IMR-90 (cell line): ENCODE results near the gene KCNN4. TPM values are rescaled to one million over a fixed set of nuclear protein-coding genes. Genes with fewer than 3 reads are reported as not detected.
A peak's percentile ranks its signal among the peaks of the same experiment; 100 is the strongest.

ENCODE experiments used
- ATAC-seq: fragments of 200-7000 bp; cut with Tn5 transposase; 2 replicates; pipeline ENCODE4 v1.9.1; 2020; ENCODE audit warnings: low read depth, mild to moderate bottlenecking, moderate library complexity
- BruUV-seq: library from RNA; stranded (reverse); fragments of 400-500 nt; replicated peaks from 2 replicates; lab custom pipeline; 2021; lab: Mats Ljungman, UMichigan
- CTCF ChIA-PET: fragments of 300-600 bp; formaldehyde crosslinking; extraction: SDS; loops from one replicate; lab custom pipeline; 2021; ENCODE audit warnings: antibody characterized with exemption; lab: Yijun Ruan, JAX
- POLR2A ChIA-PET: fragments of 300-600 bp; sonication (Branson Sonifier 250); formaldehyde crosslinking; loops from one replicate; lab custom pipeline; 2022; ENCODE audit warnings: antibody characterized with exemption; ENCODE audit not compliant: unreplicated experiment; lab: Charles Lee
- DNase-seq: peaks from one replicate; pipeline ENCODE4 v3.0.0; 2013
- H2AFZ ChIP-seq: replicated peaks from 2 replicates; pipeline ENCODE3; 2013; ENCODE audit warnings: low read length, mild to moderate bottlenecking; ENCODE audit not compliant: poor library complexity
- H2AK5ac ChIP-seq: 2 replicates; pipeline ENCODE4 v1.6.1; 2013; ENCODE audit warnings: low read depth, low read length, inconsistent platforms
- H2AK9ac ChIP-seq: replicated peaks from 2 replicates; pipeline ENCODE3; 2013; ENCODE audit warnings: mild to moderate bottlenecking, low read depth, low read length, moderate library complexity; ENCODE audit not compliant: poor library complexity
- H2BK120ac ChIP-seq: 2 replicates; pipeline ENCODE4 v1.6.1; 2013; ENCODE audit warnings: low read depth, low read length, inconsistent platforms
- H2BK15ac ChIP-seq: 3 replicates; pipeline ENCODE4 v1.6.1; 2013; ENCODE audit warnings: low read depth, low read length, inconsistent platforms
- H2BK20ac ChIP-seq: 2 replicates; pipeline ENCODE4 v1.6.1; 2013; ENCODE audit warnings: low read depth, mild to moderate bottlenecking, inconsistent platforms, low read length, moderate library complexity
- H2BK5ac ChIP-seq: 2 replicates; pipeline ENCODE4 v1.6.1; 2013; ENCODE audit warnings: mild to moderate bottlenecking, low read depth, low read length, inconsistent platforms; ENCODE audit not compliant: poor library complexity, severe bottlenecking
- H3K14ac ChIP-seq: replicated peaks from 2 replicates; pipeline ENCODE4 v1.6.1; 2013; ENCODE audit warnings: low read depth, low read length, inconsistent platforms
- H3K18ac ChIP-seq: 2 replicates; pipeline ENCODE4 v1.6.1; 2013; ENCODE audit warnings: low read depth, low read length, control low read depth
- H3K23ac ChIP-seq: 2 replicates; pipeline ENCODE4 v1.6.1; 2013; ENCODE audit warnings: low read depth, low read length, inconsistent platforms
- H3K27ac ChIP-seq: 2 replicates; pipeline ENCODE4 v1.5.1; 2013; ENCODE audit warnings: mild to moderate bottlenecking, control low read depth, low read length; ENCODE audit not compliant: insufficient read depth
- H3K27me3 ChIP-seq: 2 replicates; pipeline ENCODE4 v1.6.1; 2013; ENCODE audit warnings: low read length; ENCODE audit not compliant: control insufficient read depth, insufficient read depth
- H3K36me3 ChIP-seq: 2 replicates; pipeline ENCODE4 v1.6.1; 2013; ENCODE audit warnings: low read length, mixed read lengths; ENCODE audit not compliant: control insufficient read depth, insufficient read depth
- H3K4ac ChIP-seq: 2 replicates; pipeline ENCODE4 v1.6.1; 2013; ENCODE audit warnings: low read depth, low read length, inconsistent platforms
- H3K4me1 ChIP-seq: 2 replicates; pipeline ENCODE4 v1.6.1; 2013; ENCODE audit warnings: low read length, mixed read lengths; ENCODE audit not compliant: control insufficient read depth, insufficient read depth
- H3K4me2 ChIP-seq: 2 replicates; pipeline ENCODE4 v1.6.1; 2013; ENCODE audit warnings: low read depth, mild to moderate bottlenecking, control low read depth, low read length, moderate library complexity
- H3K4me3 ChIP-seq: 2 replicates; pipeline ENCODE4 v1.5.1; 2013; ENCODE audit warnings: low read depth, mild to moderate bottlenecking, control low read depth, low read length, moderate library complexity; ENCODE audit not compliant: insufficient read depth
- H3K56ac ChIP-seq: 2 replicates; pipeline ENCODE4 v1.6.1; 2013; ENCODE audit warnings: low read length, inconsistent platforms; ENCODE audit not compliant: insufficient read depth; ENCODE audit errors: extremely low read depth
- H3K79me1 ChIP-seq, 2 experiments: 2 replicates each; pipeline ENCODE4 v1.6.1; 2013; ENCODE audit warnings: low read length in 2 of 2, inconsistent platforms in 1 of 2, low read depth in 1 of 2
- H3K9ac ChIP-seq: 2 replicates; pipeline ENCODE4 v1.6.1; 2013; ENCODE audit warnings: low read depth, low read length, control low read depth
- H3K9me1 ChIP-seq: 2 replicates; pipeline ENCODE4 v1.6.1; 2013; ENCODE audit warnings: low read length, inconsistent platforms; ENCODE audit not compliant: insufficient read depth
- H3K9me3 ChIP-seq: 2 replicates; pipeline ENCODE4 v1.6.1; 2013; ENCODE audit warnings: low read length; ENCODE audit not compliant: control insufficient read depth, insufficient read depth
- H4K20me1 ChIP-seq: 2 replicates; pipeline ENCODE4 v1.6.1; 2013; ENCODE audit warnings: low read length, inconsistent platforms; ENCODE audit not compliant: insufficient read depth
- H4K5ac ChIP-seq: 2 replicates; pipeline ENCODE4 v1.6.1; 2013; ENCODE audit warnings: mild to moderate bottlenecking, low read depth, low read length, control low read depth
- H4K8ac ChIP-seq, 2 experiments: 2 replicates each; pipeline ENCODE4 v1.6.1; 2013; ENCODE audit warnings: low read depth in 2 of 2, low read length in 2 of 2, control low read depth in 1 of 2, inconsistent platforms in 1 of 2
- H4K91ac ChIP-seq: 2 replicates; pipeline ENCODE4 v1.6.1; 2013; ENCODE audit warnings: low read depth, low read length, inconsistent platforms; ENCODE audit not compliant: insufficient read depth
- CHD1 ChIP-seq: IDR thresholded peaks from 2 replicates; pipeline ENCODE4 v1.6.1; 2012; ENCODE audit warnings: low read depth, low read length, improper control_type of control experiment
- CTCF ChIP-seq: conservative IDR thresholded peaks from 2 replicates; pipeline ENCODE4 v1.5.1; 2012; ENCODE audit warnings: mild to moderate bottlenecking, low read depth, low read length, improper control_type of control experiment
- MAFK ChIP-seq: IDR thresholded peaks from 2 replicates; pipeline ENCODE4 v1.6.1; 2012; ENCODE audit warnings: low read depth, low read length, improper control_type of control experiment
- NFE2L2 ChIP-seq: fragments of 150-350 bp; IDR thresholded peaks from 2 replicates; pipeline ENCODE4 v1.6.1; 2016; ENCODE audit warnings: low read depth, mild to moderate bottlenecking, low read length
- RCOR1 ChIP-seq: IDR thresholded peaks from 2 replicates; pipeline ENCODE4 v1.6.1; 2012; ENCODE audit warnings: mild to moderate bottlenecking, low read length, improper control_type of control experiment; ENCODE audit not compliant: insufficient replicate concordance
- RFX5 ChIP-seq: IDR thresholded peaks from 2 replicates; pipeline ENCODE4 v1.8.0; 2012; ENCODE audit warnings: low read depth, mild to moderate bottlenecking, low read length, moderate library complexity
- SMC3 ChIP-seq: fragments of 150-350 bp; IDR thresholded peaks from 2 replicates; pipeline ENCODE4 v1.6.1; 2016; ENCODE audit warnings: low read depth, mild to moderate bottlenecking, antibody characterized with exemption, low read length, moderate library complexity
- WGBS, 2 experiments: methylation state at CpG; one replicate each; pipeline versions ENCODE4 v1.1.5 to v1.1.7; 2013; ENCODE audit warnings: missing lambda C conversion rate in 2 of 2; ENCODE audit not compliant: insufficient read length in 1 of 2; ENCODE audit errors: extremely low coverage in 2 of 2; 5-methylcytosine and 5-hydroxymethylcytosine counted together
- dilution Hi-C: fragments of 300-500 bp; cut with HindIII; formaldehyde crosslinking; loops from one replicate; pipeline ENCODE4 v1.14.3; 2018; ENCODE audit warnings: low sequenced_read_pairs; ENCODE audit not compliant: unreplicated experiment
- in situ Hi-C: fragments of 300-500 bp; cut with MboI; formaldehyde crosslinking; loops from 3 replicates; pipeline ENCODE4 v1.14.3; 2019; ENCODE audit warnings: low sequenced_read_pairs, inconsistent platforms, mixed read lengths
- intact Hi-C: fragments of 100-400 bp; cut with micrococcal nuclease; formaldehyde crosslinking; loops from 2 replicates; pipeline ENCODE4 v1.10.0; 2022
- polyA plus RNA-seq, 3 experiments: library from polyadenylated mRNA; depleted of rRNA; stranded (reverse); fragments of >200 nt; gene quantifications; 2 replicates each; pipeline ENCODE4 v1.2.3, GENCODE V29; 2012; ENCODE audit warnings: low replicate concordance in 1 of 3
- total RNA-seq: library from RNA; depleted of rRNA; stranded (reverse); fragments of >200 nt; gene quantifications from 2 replicates; pipeline ENCODE4 v1.2.3, GENCODE V29; 2012
- TF ChIP-seq, protein P1 (sequence below): fragments of 150-350 bp; IDR thresholded peaks from 2 replicates; pipeline ENCODE4 v1.6.1; 2017; ENCODE audit warnings: mild to moderate bottlenecking, antibody characterized with exemption, low read length, low read depth

Gene KCNN4
- total and polyA plus RNA-seq, 2 of the 4 experiments (the other 2 are of a cell fraction), result 0.54 to 0.99 TPM

DNA sequence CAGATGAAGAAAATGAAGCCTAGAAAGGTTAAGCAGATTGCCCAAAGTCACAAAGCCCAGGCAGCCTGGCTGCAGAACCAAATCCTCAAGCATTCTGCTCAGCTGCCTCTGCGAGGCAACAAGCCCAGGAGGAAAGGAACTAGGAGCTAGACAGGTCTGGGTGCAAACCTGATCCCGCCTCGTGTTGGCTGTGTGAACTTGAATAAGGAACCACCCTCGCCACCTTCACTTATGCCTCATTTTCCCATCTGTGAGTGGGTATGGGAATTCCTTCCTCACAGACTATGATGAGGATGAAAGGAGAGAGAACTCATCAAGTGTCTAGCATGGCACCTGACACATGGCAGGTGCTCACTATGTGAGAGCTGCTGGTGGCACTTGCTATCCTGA lies 32.6 kb downstream of the KCNN4 start:
- H3K4me3 ChIP-seq, result no peak overlapping the region
- no peak overlapping the region for H3K56ac ChIP-seq
- H3K4ac ChIP-seq, result no peak overlapping the region
- H2BK5ac ChIP-seq, result no peak overlapping the region
- no peak overlapping the region for H4K8ac ChIP-seq
- CTCF ChIA-PET, result no interaction called here
- no peaks in the 10 kb centered on the region for H3K27me3 ChIP-seq
- H2AK9ac ChIP-seq, result peak overlapping the region; percentile 39
- no peak overlapping the region for H4K91ac ChIP-seq
- no peak overlapping the region for H3K27ac ChIP-seq
- H3K36me3 ChIP-seq, result peaks cover 44% of the 10 kb centered on the region
- no peak overlapping the region for H3K23ac ChIP-seq
- WGBS, 2 experiments, result 100% methylated on average over 1 of the region's 4 CpGs; no CpG with 5 or more reads in 1 of the 2 experiments
- no peak overlapping the region for H3K18ac ChIP-seq
- peaks cover 5 to 60% of the 10 kb centered on the region in 2 experiments for H3K79me1 ChIP-seq
- H2BK20ac ChIP-seq, result no peak overlapping the region
- intact Hi-C loops (no loop called here), in situ Hi-C loops (loop anchor here (5.0 kb wide), 1 partner anchor 34 kb away; the partner anchor contains the start of gene KCNN4), dilution Hi-C loops (no loop called here)
- no peaks in the 10 kb centered on the region for H3K9me3 ChIP-seq
- H2BK15ac ChIP-seq, result no peak overlapping the region
- no peak overlapping the region for H2AK5ac ChIP-seq
- POLR2A ChIA-PET, result no interaction called here
- H3K14ac ChIP-seq, result no peak overlapping the region
- peaks cover 20% of the 10 kb centered on the region; the same call in 1 of the 2 replicates for H4K20me1 ChIP-seq
- no peak overlapping the region for H3K9ac ChIP-seq
- BruUV-seq, result no TSS peak
- no peak overlapping the region for H2BK120ac ChIP-seq
- TF ChIP-seq NFE2L2 (no peak), RFX5 (no peak), SMC3 (no peak), CTCF (no peak), MAFK (no peak), CHD1 (no peak), RCOR1 (no peak)
- TF ChIP-seq, protein P1, sequence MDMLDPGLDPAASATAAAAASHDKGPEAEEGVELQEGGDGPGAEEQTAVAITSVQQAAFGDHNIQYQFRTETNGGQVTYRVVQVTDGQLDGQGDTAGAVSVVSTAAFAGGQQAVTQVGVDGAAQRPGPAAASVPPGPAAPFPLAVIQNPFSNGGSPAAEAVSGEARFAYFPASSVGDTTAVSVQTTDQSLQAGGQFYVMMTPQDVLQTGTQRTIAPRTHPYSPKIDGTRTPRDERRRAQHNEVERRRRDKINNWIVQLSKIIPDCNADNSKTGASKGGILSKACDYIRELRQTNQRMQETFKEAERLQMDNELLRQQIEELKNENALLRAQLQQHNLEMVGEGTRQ, result no peak
- DNase-seq (no peak), ATAC-seq (no peak)
- no peak overlapping the region for H4K5ac ChIP-seq
- H3K9me1 ChIP-seq, result peaks cover 8% of the 10 kb centered on the region; the same call in 1 of the 2 replicates
- H3K4me2 ChIP-seq, result no peak overlapping the region
- H2AFZ ChIP-seq, result no peak overlapping the region
- H3K4me1 ChIP-seq, result peaks cover 7% of the 10 kb centered on the region
